Fibroblast of lung (primary cell): Measurements from ENCODE around the gene ELOVL5. TPM values are rescaled to one million over a fixed set of nuclear protein-coding genes. Genes with fewer than 3 reads are reported as not detected.
"Not testable (repeated sequence)": the region's sequence is repeated elsewhere in the genome, so short reads cannot be mapped to it uniquely, and the experiment has no call there.

Source experiments
- DNase-seq, 2 donors: peaks; one replicate each; pipeline versions ENCODE4 v3.0.0 to v3.0.0-alpha.2; 2010; ENCODE audit warnings: low read depth in 2 of 2
- H2AFZ ChIP-seq: 2 replicates; pipeline ENCODE4 v1.5.1; 2012; ENCODE audit warnings: low read length, control low read depth, inconsistent platforms
- H3K27ac ChIP-seq: 2 replicates; pipeline ENCODE4 v1.5.1; 2011; ENCODE audit warnings: low read length, control low read depth; ENCODE audit not compliant: insufficient read depth
- H3K27me3 ChIP-seq: 2 replicates; pipeline ENCODE4 v1.5.1; 2011; ENCODE audit warnings: mild to moderate bottlenecking, low read length; ENCODE audit not compliant: control insufficient read depth, insufficient read depth
- H3K36me3 ChIP-seq: 2 replicates; pipeline ENCODE4 v1.5.1; 2011; ENCODE audit warnings: low read length; ENCODE audit not compliant: control insufficient read depth, insufficient read depth
- H3K4me1 ChIP-seq: 2 replicates; pipeline ENCODE4 v1.5.1; 2011; ENCODE audit warnings: low read length; ENCODE audit not compliant: control insufficient read depth, insufficient read depth; ENCODE audit errors: extremely low read depth
- H3K4me2 ChIP-seq: 2 replicates; pipeline ENCODE4 v1.5.1; 2011; ENCODE audit warnings: low read length, control low read depth; ENCODE audit not compliant: insufficient read depth; ENCODE audit errors: extremely low read depth
- H3K4me3 ChIP-seq, 4 experiments: fragments of 200-600 bp in 1 of 4; sonication (generic) in 1 of 4; replicated peaks in 1 of 4; 2 replicates each; pipeline ENCODE4 v1.5.1; 2011 to 2016; ENCODE audit warnings: low read length in 4 of 4, low read depth in 3 of 4, mild to moderate bottlenecking in 3 of 4, control low read depth in 2 of 4, inconsistent platforms in 1 of 4, mixed read lengths in 1 of 4; ENCODE audit not compliant: insufficient read depth in 1 of 4; ENCODE audit errors: control extremely low read depth in 1 of 4
- H3K79me2 ChIP-seq: 2 replicates; pipeline ENCODE4 v1.5.1; 2012; ENCODE audit warnings: mild to moderate bottlenecking, low read length, inconsistent platforms; ENCODE audit not compliant: control insufficient read depth, insufficient read depth
- H3K9ac ChIP-seq: 2 replicates; pipeline ENCODE4 v1.5.1; 2011; ENCODE audit warnings: mild to moderate bottlenecking, low read length, control low read depth; ENCODE audit not compliant: insufficient read depth
- H3K9me3 ChIP-seq: 2 replicates; pipeline ENCODE4 v1.5.1; 2012; ENCODE audit warnings: low read depth, low read length; ENCODE audit not compliant: control insufficient read depth, insufficient read depth
- H4K20me1 ChIP-seq: 2 replicates; pipeline ENCODE4 v1.5.1; 2011; ENCODE audit warnings: low read length; ENCODE audit not compliant: control insufficient read depth, insufficient read depth; ENCODE audit errors: extremely low read depth
- CTCF ChIP-seq, 2 donors: IDR thresholded peaks in 1 of 2; conservative IDR thresholded peaks in 1 of 2; 1 replicate in 1 of 2; 2 replicates in 1 of 2; pipeline ENCODE4 v1.5.1; 2011 to 2012; ENCODE audit warnings: low read length in 2 of 2, control low read depth in 1 of 2, inconsistent platforms in 1 of 2, low read depth in 1 of 2, mild to moderate bottlenecking in 1 of 2
- EZH2 ChIP-seq: IDR thresholded peaks from 2 replicates; pipeline ENCODE4 v1.5.1; 2012; ENCODE audit warnings: low read length, control low read depth, mild to moderate bottlenecking; ENCODE audit errors: missing control alignments
- polyA plus RNA-seq, 2 donors: library from polyadenylated mRNA; depleted of rRNA in 1 of 2; stranded (reverse) in 1 of 2; unstranded in 1 of 2; fragments of >200 nt; gene quantifications; 2 replicates each; pipeline ENCODE4 v1.2.1, GENCODE V29; 2011 to 2012; ENCODE audit warnings: missing spikeins in 1 of 2
- total RNA-seq: library from RNA; depleted of rRNA; stranded (reverse); fragments of >200 nt; gene quantifications from 2 replicates; pipeline ENCODE4 v1.2.1, GENCODE V29; 2014

ELOVL5 gene
- total and polyA plus RNA-seq, 2 donors (not counting 1 experiment from before 2014, with no cell fraction given): 67.7 to 96.7 TPM

GRCh38 chr6:53347250-53347920, 1.4 kb downstream of the ELOVL5 start:
- Histone ChIP-seq H3K9ac (peak overlapping the region; percentile 93), H3K27me3 (no peaks in the 10 kb centered on the region), H3K36me3 (no peaks in the 10 kb centered on the region), H4K20me1 (no peaks in the 10 kb centered on the region), H3K4me2 (peak overlapping the region; percentile 96), H3K27ac (peak overlapping the region; percentile 93), H3K79me2 (peaks cover 53% of the 10 kb centered on the region), H3K4me1 (peaks cover 5% of the 10 kb centered on the region), H3K9me3 (no peaks in the 10 kb centered on the region), H2AFZ (peak overlapping the region; percentile 47), H3K4me3 (peak overlapping the region; percentile 81 to 91 (median 82))
- TF ChIP-seq CTCF (conservative IDR thresholded peaks at IDR 0.05 in 1 of 2, IDR thresholded peaks at IDR 0.05 in 1 of 2; ENCODE audit: low read depth in 1 of 2, low read length in 2 of 2) (no peak), EZH2 (no peak)
- peak; percentile 44 to 54 for DNase-seq

GRCh38 chr6:53346049-53346448, 2.7 kb downstream of the ELOVL5 start:
- DNase-seq, H3K4me3 ChIP-seq, H3K9me3 ChIP-seq, H3K27me3 ChIP-seq, H4K20me1 ChIP-seq, H3K27ac ChIP-seq, H3K9ac ChIP-seq, H3K4me1 ChIP-seq, H3K4me2 ChIP-seq, H2AFZ ChIP-seq, H3K36me3 ChIP-seq: not testable (repeated sequence)
- H3K79me2 ChIP-seq: peaks cover 66% of the 10 kb centered on the region

GRCh38 chr6:53344969-53345368, 3.8 kb downstream of the ELOVL5 start:
- Histone ChIP-seq H3K9ac (no peak overlapping the region), H3K9me3 (no peaks in the 10 kb centered on the region), H3K79me2 (peaks cover 74% of the 10 kb centered on the region), H3K4me3 (no peak overlapping the region), H3K4me1 (peaks cover 5% of the 10 kb centered on the region), H2AFZ (no peak overlapping the region), H3K36me3 (no peaks in the 10 kb centered on the region), H4K20me1 (no peaks in the 10 kb centered on the region), H3K4me2 (no peak overlapping the region), H3K27ac (no peak overlapping the region), H3K27me3 (no peaks in the 10 kb centered on the region)
- no peak for TF ChIP-seq EZH2
- no peak for TF ChIP-seq CTCF (conservative IDR thresholded peaks at IDR 0.05 in 1 of 2, IDR thresholded peaks at IDR 0.05 in 1 of 2; ENCODE audit: low read depth in 1 of 2, low read length in 2 of 2)
- DNase-seq: no peak
